IMR-90 (cell line): ENCODE measurements around the gene ARMC6. TPM values are rescaled to one million over a fixed set of nuclear protein-coding genes. Genes with fewer than 3 reads are reported as not detected.

ENCODE experiments used
- ATAC-seq: fragments of 200-7000 bp; cut with Tn5 transposase; 2 replicates; pipeline ENCODE4 v1.9.1; 2020; ENCODE audit warnings: low read depth, mild to moderate bottlenecking, moderate library complexity
- BruUV-seq: library from RNA; stranded (reverse); fragments of 400-500 nt; replicated peaks from 2 replicates; lab custom pipeline; 2021; lab: Mats Ljungman, UMichigan
- CTCF ChIA-PET: fragments of 300-600 bp; formaldehyde crosslinking; extraction: SDS; loops from one replicate; lab custom pipeline; 2021; ENCODE audit warnings: antibody characterized with exemption; lab: Yijun Ruan, JAX
- POLR2A ChIA-PET: fragments of 300-600 bp; sonication (Branson Sonifier 250); formaldehyde crosslinking; loops from one replicate; lab custom pipeline; 2022; ENCODE audit warnings: antibody characterized with exemption; ENCODE audit not compliant: unreplicated experiment; lab: Charles Lee
- DNase-seq: peaks from one replicate; pipeline ENCODE4 v3.0.0; 2013
- H2AFZ ChIP-seq: replicated peaks from 2 replicates; pipeline ENCODE3; 2013; ENCODE audit warnings: low read length, mild to moderate bottlenecking; ENCODE audit not compliant: poor library complexity
- H2AK5ac ChIP-seq: 2 replicates; pipeline ENCODE4 v1.6.1; 2013; ENCODE audit warnings: low read depth, low read length, inconsistent platforms
- H2AK9ac ChIP-seq: replicated peaks from 2 replicates; pipeline ENCODE3; 2013; ENCODE audit warnings: mild to moderate bottlenecking, low read depth, low read length, moderate library complexity; ENCODE audit not compliant: poor library complexity
- H2BK120ac ChIP-seq: 2 replicates; pipeline ENCODE4 v1.6.1; 2013; ENCODE audit warnings: low read depth, low read length, inconsistent platforms
- H2BK15ac ChIP-seq: 3 replicates; pipeline ENCODE4 v1.6.1; 2013; ENCODE audit warnings: low read depth, low read length, inconsistent platforms
- H2BK20ac ChIP-seq: 2 replicates; pipeline ENCODE4 v1.6.1; 2013; ENCODE audit warnings: low read depth, mild to moderate bottlenecking, inconsistent platforms, low read length, moderate library complexity
- H2BK5ac ChIP-seq: 2 replicates; pipeline ENCODE4 v1.6.1; 2013; ENCODE audit warnings: mild to moderate bottlenecking, low read depth, low read length, inconsistent platforms; ENCODE audit not compliant: poor library complexity, severe bottlenecking
- H3K14ac ChIP-seq: replicated peaks from 2 replicates; pipeline ENCODE4 v1.6.1; 2013; ENCODE audit warnings: low read depth, low read length, inconsistent platforms
- H3K18ac ChIP-seq: 2 replicates; pipeline ENCODE4 v1.6.1; 2013; ENCODE audit warnings: low read depth, low read length, control low read depth
- H3K23ac ChIP-seq: 2 replicates; pipeline ENCODE4 v1.6.1; 2013; ENCODE audit warnings: low read depth, low read length, inconsistent platforms
- H3K27ac ChIP-seq: 2 replicates; pipeline ENCODE4 v1.5.1; 2013; ENCODE audit warnings: mild to moderate bottlenecking, control low read depth, low read length; ENCODE audit not compliant: insufficient read depth
- H3K27me3 ChIP-seq: 2 replicates; pipeline ENCODE4 v1.6.1; 2013; ENCODE audit warnings: low read length; ENCODE audit not compliant: control insufficient read depth, insufficient read depth
- H3K36me3 ChIP-seq: 2 replicates; pipeline ENCODE4 v1.6.1; 2013; ENCODE audit warnings: low read length, mixed read lengths; ENCODE audit not compliant: control insufficient read depth, insufficient read depth
- H3K4ac ChIP-seq: 2 replicates; pipeline ENCODE4 v1.6.1; 2013; ENCODE audit warnings: low read depth, low read length, inconsistent platforms
- H3K4me1 ChIP-seq: 2 replicates; pipeline ENCODE4 v1.6.1; 2013; ENCODE audit warnings: low read length, mixed read lengths; ENCODE audit not compliant: control insufficient read depth, insufficient read depth
- H3K4me2 ChIP-seq: 2 replicates; pipeline ENCODE4 v1.6.1; 2013; ENCODE audit warnings: low read depth, mild to moderate bottlenecking, control low read depth, low read length, moderate library complexity
- H3K4me3 ChIP-seq: 2 replicates; pipeline ENCODE4 v1.5.1; 2013; ENCODE audit warnings: low read depth, mild to moderate bottlenecking, control low read depth, low read length, moderate library complexity; ENCODE audit not compliant: insufficient read depth
- H3K56ac ChIP-seq: 2 replicates; pipeline ENCODE4 v1.6.1; 2013; ENCODE audit warnings: low read length, inconsistent platforms; ENCODE audit not compliant: insufficient read depth; ENCODE audit errors: extremely low read depth
- H3K79me1 ChIP-seq, 2 experiments: 2 replicates each; pipeline ENCODE4 v1.6.1; 2013; ENCODE audit warnings: low read length in 2 of 2, inconsistent platforms in 1 of 2, low read depth in 1 of 2
- H3K9ac ChIP-seq: 2 replicates; pipeline ENCODE4 v1.6.1; 2013; ENCODE audit warnings: low read depth, low read length, control low read depth
- H3K9me1 ChIP-seq: 2 replicates; pipeline ENCODE4 v1.6.1; 2013; ENCODE audit warnings: low read length, inconsistent platforms; ENCODE audit not compliant: insufficient read depth
- H3K9me3 ChIP-seq: 2 replicates; pipeline ENCODE4 v1.6.1; 2013; ENCODE audit warnings: low read length; ENCODE audit not compliant: control insufficient read depth, insufficient read depth
- H4K20me1 ChIP-seq: 2 replicates; pipeline ENCODE4 v1.6.1; 2013; ENCODE audit warnings: low read length, inconsistent platforms; ENCODE audit not compliant: insufficient read depth
- H4K5ac ChIP-seq: 2 replicates; pipeline ENCODE4 v1.6.1; 2013; ENCODE audit warnings: mild to moderate bottlenecking, low read depth, low read length, control low read depth
- H4K8ac ChIP-seq, 2 experiments: 2 replicates each; pipeline ENCODE4 v1.6.1; 2013; ENCODE audit warnings: low read depth in 2 of 2, low read length in 2 of 2, control low read depth in 1 of 2, inconsistent platforms in 1 of 2
- H4K91ac ChIP-seq: 2 replicates; pipeline ENCODE4 v1.6.1; 2013; ENCODE audit warnings: low read depth, low read length, inconsistent platforms; ENCODE audit not compliant: insufficient read depth
- FOS ChIP-seq: fragments of 150-350 bp; IDR thresholded peaks from 2 replicates; pipeline ENCODE4 v1.6.1; 2016; ENCODE audit warnings: low read depth, low read length
- RCOR1 ChIP-seq: IDR thresholded peaks from 2 replicates; pipeline ENCODE4 v1.6.1; 2012; ENCODE audit warnings: mild to moderate bottlenecking, low read length, improper control_type of control experiment; ENCODE audit not compliant: insufficient replicate concordance
- WGBS, 2 experiments: methylation state at CpG; one replicate each; pipeline versions ENCODE4 v1.1.5 to v1.1.7; 2013; ENCODE audit warnings: missing lambda C conversion rate in 2 of 2; ENCODE audit not compliant: insufficient read length in 1 of 2; ENCODE audit errors: extremely low coverage in 2 of 2; 5-methylcytosine and 5-hydroxymethylcytosine counted together
- dilution Hi-C: fragments of 300-500 bp; cut with HindIII; formaldehyde crosslinking; loops from one replicate; pipeline ENCODE4 v1.14.3; 2018; ENCODE audit warnings: low sequenced_read_pairs; ENCODE audit not compliant: unreplicated experiment
- in situ Hi-C: fragments of 300-500 bp; cut with MboI; formaldehyde crosslinking; loops from 3 replicates; pipeline ENCODE4 v1.14.3; 2019; ENCODE audit warnings: low sequenced_read_pairs, inconsistent platforms, mixed read lengths
- intact Hi-C: fragments of 100-400 bp; cut with micrococcal nuclease; formaldehyde crosslinking; loops from 2 replicates; pipeline ENCODE4 v1.10.0; 2022
- polyA plus RNA-seq, 3 experiments: library from polyadenylated mRNA; depleted of rRNA; stranded (reverse); fragments of >200 nt; gene quantifications; 2 replicates each; pipeline ENCODE4 v1.2.3, GENCODE V29; 2012; ENCODE audit warnings: low replicate concordance in 1 of 3
- total RNA-seq: library from RNA; depleted of rRNA; stranded (reverse); fragments of >200 nt; gene quantifications from 2 replicates; pipeline ENCODE4 v1.2.3, GENCODE V29; 2012
- TF ChIP-seq, protein P1 (sequence below): conservative IDR thresholded peaks from 2 replicates; pipeline ENCODE4 v1.5.1; 2012; ENCODE audit warnings: mild to moderate bottlenecking, low read depth, low read length, improper control_type of control experiment

Gene ARMC6
- total and polyA plus RNA-seq, 2 of the 4 experiments (the other 2 are of a cell fraction), result 41.5 to 52.7 TPM

DNA sequence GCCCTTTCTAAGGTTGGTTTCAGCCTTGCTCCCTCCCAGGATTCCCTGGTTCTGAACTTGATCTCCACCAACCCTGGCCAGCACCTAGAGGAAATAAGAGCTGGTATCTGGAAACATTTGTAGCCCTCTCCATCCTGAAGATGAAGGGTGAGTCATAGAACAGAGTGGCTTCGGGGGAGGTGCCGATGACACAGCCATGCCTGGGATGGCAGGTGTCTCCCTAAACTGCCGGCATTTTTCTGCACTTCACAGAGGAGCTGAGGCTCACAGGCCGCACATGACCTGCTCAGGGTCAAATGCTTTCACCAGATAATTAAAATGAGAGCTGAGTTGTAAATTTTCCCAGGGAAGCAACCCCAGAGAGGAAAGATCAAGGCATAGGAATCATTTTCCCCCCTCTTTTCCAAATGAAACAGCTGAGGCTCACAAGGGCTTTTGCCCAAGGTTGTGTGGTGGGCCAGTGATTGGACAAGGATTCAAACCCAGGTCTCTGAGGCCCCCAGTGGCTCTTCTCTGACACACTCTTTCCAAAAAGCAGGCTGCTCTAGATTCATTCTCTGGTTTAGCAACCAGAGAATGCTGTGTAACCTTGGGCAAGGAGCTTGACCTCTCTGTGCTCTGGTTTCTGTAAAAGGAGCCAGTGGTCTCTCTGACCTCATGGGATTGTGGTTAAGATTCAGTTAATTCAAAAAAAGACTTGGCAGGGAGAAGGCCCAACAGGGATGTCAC, 29.2 kb downstream of the ARMC6 start:
- H3K9me1 ChIP-seq, result peaks cover 13% of the 10 kb centered on the region
- ChIA-PET CTCF (interaction anchor here (1.0 kb wide), 1 partner anchor 22 kb away, joined by 6 read pairs; no protein-coding TSS in a partner anchor), POLR2A (no interaction called here)
- in situ Hi-C loops, result no loop called here
- H4K91ac ChIP-seq, result no peak overlapping the region
- no peaks in the 10 kb centered on the region for H3K9me3 ChIP-seq
- peak overlapping the region; percentile 50; the same call in 1 of the 2 replicates for H3K4me3 ChIP-seq
- no peaks in the 10 kb centered on the region for H3K27me3 ChIP-seq
- H3K18ac ChIP-seq, result no peak overlapping the region
- H3K4ac ChIP-seq, result peak overlapping the region; percentile 46
- H2BK120ac ChIP-seq, result no peak overlapping the region
- H2AK5ac ChIP-seq, result no peak overlapping the region
- H3K79me1 ChIP-seq, result peaks cover 6 to 22% of the 10 kb centered on the region in 2 experiments; a peak in 2 of 4 replicates
- H4K5ac ChIP-seq, result peak overlapping the region; percentile 35
- H4K20me1 ChIP-seq, result 0 out of 2 replicates have a peak, but pooled peaks cover 6% of the 10 kb centered on the region
- H3K36me3 ChIP-seq, result peaks cover 11% of the 10 kb centered on the region
- DNase-seq (peak; percentile 63), ATAC-seq (no peak)
- no peak overlapping the region; the same call in 1 of the 2 replicates for H3K9ac ChIP-seq
- no peak overlapping the region for H3K14ac ChIP-seq
- H4K8ac ChIP-seq, result peak overlapping the region; percentile 10 to 70; a peak in 1 of 4 replicates
- TF ChIP-seq FOS, result 0 out of 2 replicates have a peak, but pooled peaks have one; percentile 30
- TF ChIP-seq, protein P1, sequence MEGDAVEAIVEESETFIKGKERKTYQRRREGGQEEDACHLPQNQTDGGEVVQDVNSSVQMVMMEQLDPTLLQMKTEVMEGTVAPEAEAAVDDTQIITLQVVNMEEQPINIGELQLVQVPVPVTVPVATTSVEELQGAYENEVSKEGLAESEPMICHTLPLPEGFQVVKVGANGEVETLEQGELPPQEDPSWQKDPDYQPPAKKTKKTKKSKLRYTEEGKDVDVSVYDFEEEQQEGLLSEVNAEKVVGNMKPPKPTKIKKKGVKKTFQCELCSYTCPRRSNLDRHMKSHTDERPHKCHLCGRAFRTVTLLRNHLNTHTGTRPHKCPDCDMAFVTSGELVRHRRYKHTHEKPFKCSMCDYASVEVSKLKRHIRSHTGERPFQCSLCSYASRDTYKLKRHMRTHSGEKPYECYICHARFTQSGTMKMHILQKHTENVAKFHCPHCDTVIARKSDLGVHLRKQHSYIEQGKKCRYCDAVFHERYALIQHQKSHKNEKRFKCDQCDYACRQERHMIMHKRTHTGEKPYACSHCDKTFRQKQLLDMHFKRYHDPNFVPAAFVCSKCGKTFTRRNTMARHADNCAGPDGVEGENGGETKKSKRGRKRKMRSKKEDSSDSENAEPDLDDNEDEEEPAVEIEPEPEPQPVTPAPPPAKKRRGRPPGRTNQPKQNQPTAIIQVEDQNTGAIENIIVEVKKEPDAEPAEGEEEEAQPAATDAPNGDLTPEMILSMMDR, result no peak
- TF ChIP-seq RCOR1, result peak; percentile 45
- H3K27ac ChIP-seq, result no peak overlapping the region
- H2BK15ac ChIP-seq, result no peak overlapping the region
- no peak overlapping the region for H3K23ac ChIP-seq
- intact Hi-C loops, result loop anchor here (2.0 to 10.0 kb wide), 2 partner anchors 76 to 112 kb away; partner anchors contain the start of genes MEF2B and TMEM161A
- peak overlapping the region; percentile 91 for H2AFZ ChIP-seq
- H2BK20ac ChIP-seq, result no peak overlapping the region
- peaks cover 13% of the 10 kb centered on the region for H3K4me1 ChIP-seq
- no TSS peak for BruUV-seq
- H2AK9ac ChIP-seq, result peak overlapping the region; percentile 74
- H2BK5ac ChIP-seq, result no peak overlapping the region
- peak overlapping the region; percentile 88 for H3K4me2 ChIP-seq
- H3K56ac ChIP-seq, result no peak overlapping the region
- dilution Hi-C loops, result no loop called here
- 33% methylated on average over 2 of the region's 4 CpGs; no CpG with 5 or more reads in 1 of the 2 experiments for WGBS, 2 experiments
